Liver (tissue), 3 donors: ENCODE measurements around the gene BDKRB2.

Experiments
- CTCF ChIP-seq: fragments of 150-350 bp; IDR thresholded peaks from 2 replicates; pipeline ENCODE4 v1.5.1; 2017; ENCODE audit warnings: improper control_type of control experiment, low read depth, low read length; ENCODE audit not compliant: missing input control
- EGR1 ChIP-seq, 2 donors: IDR thresholded peaks; 2 replicates each; pipeline ENCODE4 v1.6.1; 2016 to 2018; ENCODE audit warnings: antibody characterized with exemption in 2 of 2, low read depth in 2 of 2
- GABPA ChIP-seq, 2 donors: IDR thresholded peaks in 1 of 2; conservative IDR thresholded peaks in 1 of 2; 2 replicates each; pipeline ENCODE4 v1.6.1; 2016; ENCODE audit warnings: antibody characterized with exemption in 2 of 2, mild to moderate bottlenecking in 1 of 2, moderate library complexity in 1 of 2
- JUND ChIP-seq, 2 donors: IDR thresholded peaks; 2 replicates each; pipeline ENCODE4 v1.6.1; 2016; ENCODE audit warnings: antibody characterized with exemption in 2 of 2
- MAX ChIP-seq: IDR thresholded peaks from 2 replicates; pipeline ENCODE4 v1.6.1; 2016; ENCODE audit warnings: antibody characterized with exemption
- RAD21 ChIP-seq, 2 donors: IDR thresholded peaks; 2 replicates each; pipeline ENCODE4 v1.6.1; 2016; ENCODE audit warnings: antibody characterized with exemption in 2 of 2, mild to moderate bottlenecking in 2 of 2
- RXRA ChIP-seq, 2 donors: IDR thresholded peaks; 2 replicates each; pipeline ENCODE4 v1.6.1; 2017 to 2018; ENCODE audit warnings: antibody characterized with exemption in 2 of 2, mild to moderate bottlenecking in 1 of 2
- TAF1 ChIP-seq: conservative IDR thresholded peaks from 2 replicates; pipeline ENCODE4 v1.6.1; 2016; ENCODE audit warnings: antibody characterized with exemption, mild to moderate bottlenecking
- ZBTB33 ChIP-seq: IDR thresholded peaks from 2 replicates; pipeline ENCODE4 v1.6.1; 2016; ENCODE audit warnings: antibody characterized with exemption
- TF ChIP-seq, protein P1 (sequence below): IDR thresholded peaks from 2 replicates; pipeline ENCODE4 v1.6.1; 2016; ENCODE audit warnings: antibody characterized with exemption, mild to moderate bottlenecking
- TF ChIP-seq, protein P2 (sequence below): IDR thresholded peaks from 2 replicates; pipeline ENCODE4 v1.6.1; 2016; ENCODE audit warnings: antibody characterized with exemption
- donor health status: healthy.
- donor health status: healthy.

GRCh38 chr14:96168581-96168980 is 36.1 kb upstream of the BDKRB2 start:
- no peak for TF ChIP-seq CTCF
- TF ChIP-seq, protein P1, sequence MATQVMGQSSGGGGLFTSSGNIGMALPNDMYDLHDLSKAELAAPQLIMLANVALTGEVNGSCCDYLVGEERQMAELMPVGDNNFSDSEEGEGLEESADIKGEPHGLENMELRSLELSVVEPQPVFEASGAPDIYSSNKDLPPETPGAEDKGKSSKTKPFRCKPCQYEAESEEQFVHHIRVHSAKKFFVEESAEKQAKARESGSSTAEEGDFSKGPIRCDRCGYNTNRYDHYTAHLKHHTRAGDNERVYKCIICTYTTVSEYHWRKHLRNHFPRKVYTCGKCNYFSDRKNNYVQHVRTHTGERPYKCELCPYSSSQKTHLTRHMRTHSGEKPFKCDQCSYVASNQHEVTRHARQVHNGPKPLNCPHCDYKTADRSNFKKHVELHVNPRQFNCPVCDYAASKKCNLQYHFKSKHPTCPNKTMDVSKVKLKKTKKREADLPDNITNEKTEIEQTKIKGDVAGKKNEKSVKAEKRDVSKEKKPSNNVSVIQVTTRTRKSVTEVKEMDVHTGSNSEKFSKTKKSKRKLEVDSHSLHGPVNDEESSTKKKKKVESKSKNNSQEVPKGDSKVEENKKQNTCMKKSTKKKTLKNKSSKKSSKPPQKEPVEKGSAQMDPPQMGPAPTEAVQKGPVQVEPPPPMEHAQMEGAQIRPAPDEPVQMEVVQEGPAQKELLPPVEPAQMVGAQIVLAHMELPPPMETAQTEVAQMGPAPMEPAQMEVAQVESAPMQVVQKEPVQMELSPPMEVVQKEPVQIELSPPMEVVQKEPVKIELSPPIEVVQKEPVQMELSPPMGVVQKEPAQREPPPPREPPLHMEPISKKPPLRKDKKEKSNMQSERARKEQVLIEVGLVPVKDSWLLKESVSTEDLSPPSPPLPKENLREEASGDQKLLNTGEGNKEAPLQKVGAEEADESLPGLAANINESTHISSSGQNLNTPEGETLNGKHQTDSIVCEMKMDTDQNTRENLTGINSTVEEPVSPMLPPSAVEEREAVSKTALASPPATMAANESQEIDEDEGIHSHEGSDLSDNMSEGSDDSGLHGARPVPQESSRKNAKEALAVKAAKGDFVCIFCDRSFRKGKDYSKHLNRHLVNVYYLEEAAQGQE, result no peak
- TF ChIP-seq JUND (IDR thresholded peaks at IDR 0.05), result no peak
- TF ChIP-seq MAX, result no peak
- TF ChIP-seq RAD21 (IDR thresholded peaks at IDR 0.05), result no peak
- no peak for TF ChIP-seq EGR1 (IDR thresholded peaks at IDR 0.05; ENCODE audit: low read depth in 2 of 2)
- TF ChIP-seq RXRA (IDR thresholded peaks at IDR 0.05), result no peak
- TF ChIP-seq ZBTB33, result no peak
- TF ChIP-seq, protein P2, sequence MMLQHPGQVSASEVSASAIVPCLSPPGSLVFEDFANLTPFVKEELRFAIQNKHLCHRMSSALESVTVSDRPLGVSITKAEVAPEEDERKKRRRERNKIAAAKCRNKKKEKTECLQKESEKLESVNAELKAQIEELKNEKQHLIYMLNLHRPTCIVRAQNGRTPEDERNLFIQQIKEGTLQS, result no peak
- TF ChIP-seq GABPA (IDR thresholded peaks at IDR 0.05 in 1 of 2, conservative IDR thresholded peaks at IDR 0.05 in 1 of 2), result no peak
- no peak for TF ChIP-seq TAF1
